Cardiac muscle cell (in vitro differentiated cells and primary cell): ENCODE data around the gene BAIAP2. TPM values are rescaled to one million over a fixed set of nuclear protein-coding genes. Genes with fewer than 3 reads are reported as not detected.

Experiments used
- DNase-seq, 2 donors: peaks; one replicate each; pipeline versions ENCODE4 v3.0.0 to v3.0.0-alpha.2; 2010 to 2017; ENCODE audit warnings: low read depth in 1 of 2, low spot score in 1 of 2
- H3K27ac ChIP-seq: fragments of 200-600 bp; sonication (generic); 2 replicates; pipeline ENCODE4 v1.5.1; 2016
- H3K27me3 ChIP-seq: fragments of 200-600 bp; sonication (generic); 2 replicates; pipeline ENCODE4 v1.6.0; 2016; ENCODE audit warnings: control low read depth
- H3K36me3 ChIP-seq: fragments of 200-600 bp; sonication (generic); 2 replicates; pipeline ENCODE4 v1.5.1; 2016; ENCODE audit warnings: control low read depth
- H3K4me1 ChIP-seq: fragments of 200-600 bp; sonication (generic); 2 replicates; pipeline ENCODE4 v1.8.1; 2017; ENCODE audit warnings: low read depth, mild to moderate bottlenecking, mixed run types
- H3K4me3 ChIP-seq: fragments of 200-600 bp; sonication (generic); 2 replicates; pipeline ENCODE4 v1.5.1; 2016; ENCODE audit warnings: mild to moderate bottlenecking
- H3K9me3 ChIP-seq: fragments of 200-600 bp; sonication (generic); 2 replicates; pipeline ENCODE4 v1.5.1; 2017; ENCODE audit warnings: low read depth, mild to moderate bottlenecking, control low read depth
- polyA plus RNA-seq: library from polyadenylated mRNA; unstranded; fragments of >200 nt; fragmentation: Nextera tagmentation; extraction: Ambion mirVana; gene quantifications from 2 replicates; pipeline ENCODE4 v1.2.1, GENCODE V29; 2016
- total RNA-seq: library from RNA; depleted of rRNA; stranded (reverse); fragments of >200 nt; gene quantifications from 2 replicates; pipeline ENCODE4 v1.2.3, GENCODE V29; 2016
- TF ChIP-seq, protein P1 (sequence below): IDR thresholded peaks from 2 replicates; pipeline ENCODE4 v1.5.1; 2012; ENCODE audit warnings: low read depth, mild to moderate bottlenecking, low read length

The BAIAP2 gene
- total and polyA plus RNA-seq, 2 experiments from 2014 or later, result 22.5 to 24.9 TPM

DNA sequence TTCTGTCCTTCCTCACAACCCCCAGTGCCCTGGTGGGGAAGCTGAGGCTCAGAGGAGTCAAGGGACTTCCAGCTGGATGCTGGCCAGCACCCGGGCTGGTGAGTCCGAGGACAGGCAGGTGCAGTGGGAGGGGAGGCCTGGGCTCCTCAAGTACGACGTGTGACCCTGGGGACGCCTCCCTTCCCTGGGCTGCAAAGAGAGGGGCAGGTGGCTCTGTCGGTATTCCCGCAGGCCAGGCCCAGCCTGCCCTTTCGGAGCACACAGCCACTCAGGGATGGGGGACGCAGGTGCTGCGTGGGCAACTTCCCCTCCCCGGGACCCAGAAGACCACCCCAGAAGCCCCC, 97.2 kb downstream of the BAIAP2 start:
- TF ChIP-seq, protein P1, sequence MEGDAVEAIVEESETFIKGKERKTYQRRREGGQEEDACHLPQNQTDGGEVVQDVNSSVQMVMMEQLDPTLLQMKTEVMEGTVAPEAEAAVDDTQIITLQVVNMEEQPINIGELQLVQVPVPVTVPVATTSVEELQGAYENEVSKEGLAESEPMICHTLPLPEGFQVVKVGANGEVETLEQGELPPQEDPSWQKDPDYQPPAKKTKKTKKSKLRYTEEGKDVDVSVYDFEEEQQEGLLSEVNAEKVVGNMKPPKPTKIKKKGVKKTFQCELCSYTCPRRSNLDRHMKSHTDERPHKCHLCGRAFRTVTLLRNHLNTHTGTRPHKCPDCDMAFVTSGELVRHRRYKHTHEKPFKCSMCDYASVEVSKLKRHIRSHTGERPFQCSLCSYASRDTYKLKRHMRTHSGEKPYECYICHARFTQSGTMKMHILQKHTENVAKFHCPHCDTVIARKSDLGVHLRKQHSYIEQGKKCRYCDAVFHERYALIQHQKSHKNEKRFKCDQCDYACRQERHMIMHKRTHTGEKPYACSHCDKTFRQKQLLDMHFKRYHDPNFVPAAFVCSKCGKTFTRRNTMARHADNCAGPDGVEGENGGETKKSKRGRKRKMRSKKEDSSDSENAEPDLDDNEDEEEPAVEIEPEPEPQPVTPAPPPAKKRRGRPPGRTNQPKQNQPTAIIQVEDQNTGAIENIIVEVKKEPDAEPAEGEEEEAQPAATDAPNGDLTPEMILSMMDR, result no peak
- Histone ChIP-seq H3K9me3 (no peaks in the 10 kb centered on the region), H3K4me1 (peaks cover 6% of the 10 kb centered on the region), H3K4me3 (no peak overlapping the region), H3K27ac (no peak overlapping the region), H3K27me3 (no peaks in the 10 kb centered on the region), H3K36me3 (no peaks in the 10 kb centered on the region)
- no peak for DNase-seq

- DNase-seq, result no peak
- TF ChIP-seq, protein P1, result no peak
- H3K27ac ChIP-seq, result no peak overlapping the region
Measured at GRCh38 chr17:81132770-81133723, 98.1 kb downstream of the BAIAP2 start.

DNA sequence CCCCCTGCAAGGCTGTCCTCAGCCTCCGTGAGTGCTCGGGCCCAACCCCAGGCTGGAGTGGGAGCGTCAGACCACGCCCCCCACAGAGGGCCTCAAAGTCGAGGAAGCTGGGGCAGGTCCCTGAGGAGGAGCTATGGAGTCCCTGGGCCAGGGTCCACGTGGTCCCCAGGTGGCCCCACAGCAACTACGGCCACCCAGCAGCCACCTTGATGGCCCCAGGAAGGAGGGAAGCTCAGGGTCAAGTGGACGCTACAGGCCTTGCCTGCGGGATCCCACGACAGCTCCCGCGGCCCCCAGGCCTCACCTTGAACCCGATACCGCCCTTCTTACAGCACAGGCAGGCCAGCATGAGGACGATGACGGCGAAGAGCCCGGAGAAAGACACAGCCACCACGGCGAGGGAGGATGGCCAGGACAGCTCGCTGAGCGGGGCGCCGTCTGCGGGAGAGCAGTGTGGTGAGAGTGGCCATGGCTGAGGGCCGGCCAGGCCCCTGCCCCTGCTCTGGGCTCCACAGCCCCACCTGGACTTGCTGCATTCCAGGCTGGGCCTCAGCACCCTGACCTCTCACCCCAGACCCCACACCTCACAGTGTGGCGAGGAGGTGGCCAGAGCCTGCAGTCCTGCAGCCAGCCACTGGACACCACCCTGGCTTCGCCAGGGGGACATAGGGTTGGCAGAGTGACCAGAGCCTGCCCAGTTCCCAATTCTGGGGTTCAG, 99.3 kb downstream of the BAIAP2 start:
- H3K27me3 ChIP-seq, result no peaks in the 10 kb centered on the region
- H3K4me3 ChIP-seq, result no peak overlapping the region
- H3K36me3 ChIP-seq, result no peaks in the 10 kb centered on the region
- TF ChIP-seq, protein P1, result no peak
- no peak overlapping the region for H3K27ac ChIP-seq
- DNase-seq, result no peak
- no peaks in the 10 kb centered on the region for H3K9me3 ChIP-seq
- peaks cover 6% of the 10 kb centered on the region for H3K4me1 ChIP-seq

More at GRCh38 chr17:81132770-81133723, 98.1 kb downstream of the BAIAP2 start:
- Histone ChIP-seq H3K36me3 (no peaks in the 10 kb centered on the region), H3K4me3 (no peak overlapping the region), H3K27me3 (no peaks in the 10 kb centered on the region), H3K4me1 (peaks cover 6% of the 10 kb centered on the region), H3K9me3 (no peaks in the 10 kb centered on the region)

GRCh38 chr17:81135505-81136278, 100.7 kb downstream of the BAIAP2 start:
- Histone ChIP-seq H3K27me3 (no peaks in the 10 kb centered on the region), H3K36me3 (no peaks in the 10 kb centered on the region), H3K27ac (no peak overlapping the region), H3K4me1 (no peaks in the 10 kb centered on the region), H3K4me3 (no peak overlapping the region), H3K9me3 (no peaks in the 10 kb centered on the region)
- no peak for DNase-seq
- TF ChIP-seq, protein P1, result no peak

- H3K36me3 ChIP-seq, result no peaks in the 10 kb centered on the region
- no peak overlapping the region for H3K27ac ChIP-seq
- no peak overlapping the region for H3K4me3 ChIP-seq
- no peaks in the 10 kb centered on the region for H3K4me1 ChIP-seq
- TF ChIP-seq, protein P1, result no peak
- H3K9me3 ChIP-seq, result no peaks in the 10 kb centered on the region
- no peak for DNase-seq
- H3K27me3 ChIP-seq, result no peaks in the 10 kb centered on the region
Measured at GRCh38 chr17:81136366-81136765, 101.4 kb downstream of the BAIAP2 start.
